MV-4-11 (cell line): Measurements from ENCODE around the gene CEP63.

ENCODE experiments used
- DNase-seq: peaks from one replicate; lab custom pipeline; 2025; lab: John Stamatoyannopoulos, UW

The CEP63 gene

DNA sequence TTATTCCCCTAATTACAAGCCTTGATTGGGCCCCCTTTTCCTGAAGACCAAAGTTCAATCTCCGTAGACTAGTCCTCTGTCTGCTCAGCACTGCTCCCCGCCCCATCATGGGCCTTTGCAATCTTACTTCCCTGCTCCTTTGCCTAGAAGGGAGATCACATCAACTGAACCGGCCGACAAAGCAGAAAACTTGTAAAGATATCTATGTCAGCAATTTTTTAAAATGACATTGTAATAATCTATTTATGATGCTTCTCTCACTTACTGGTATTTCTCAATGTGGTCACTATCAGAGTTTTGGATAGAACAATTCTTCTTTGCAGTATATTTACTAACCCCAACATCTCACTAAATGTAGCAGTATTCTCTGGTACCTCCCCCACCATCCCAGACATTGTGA, 17.3 kb upstream of the CEP63 start:
- DNase-seq: no peak

DNA sequence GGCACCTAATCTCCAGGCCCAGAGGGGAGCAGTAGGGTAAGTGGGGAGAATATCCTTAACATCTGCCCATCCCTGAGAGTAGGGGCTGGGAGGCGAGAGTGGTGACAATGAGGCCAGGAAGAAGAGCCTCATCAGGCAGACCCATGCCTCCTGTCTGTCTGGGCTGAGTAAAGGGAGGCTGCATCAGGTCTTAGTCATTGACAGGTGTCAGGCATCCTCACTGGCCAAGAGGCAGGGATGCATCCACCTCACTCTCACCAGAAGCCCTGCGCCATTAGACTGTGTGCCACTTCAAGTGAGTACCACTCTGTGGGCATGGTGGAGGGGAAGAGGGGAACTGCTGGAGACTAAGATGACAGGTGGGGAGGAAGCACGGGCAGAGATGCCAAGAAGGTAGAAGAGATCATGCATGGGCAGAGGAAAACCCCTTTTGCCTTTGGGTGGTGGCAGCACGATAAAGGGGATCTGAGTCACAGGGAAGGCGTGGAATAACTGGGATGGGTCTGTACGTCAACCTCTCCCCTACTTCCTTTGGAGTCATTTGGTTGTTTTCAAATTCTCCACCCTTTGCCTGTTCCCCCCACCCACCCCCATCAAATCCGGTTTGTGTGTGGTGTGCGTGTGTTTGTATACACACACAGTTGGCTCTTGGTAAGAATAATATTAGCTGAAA, 14.2 kb upstream of the CEP63 start:
- DNase-seq: no peak

- no peak for DNase-seq
These were observed 13.0 kb upstream of the CEP63 start for GRCh38 chr3:134472831-134473230.

GRCh38 chr3:134473868-134474546, 11.8 kb upstream of the CEP63 start:
- DNase-seq: peak; percentile 34

DNA sequence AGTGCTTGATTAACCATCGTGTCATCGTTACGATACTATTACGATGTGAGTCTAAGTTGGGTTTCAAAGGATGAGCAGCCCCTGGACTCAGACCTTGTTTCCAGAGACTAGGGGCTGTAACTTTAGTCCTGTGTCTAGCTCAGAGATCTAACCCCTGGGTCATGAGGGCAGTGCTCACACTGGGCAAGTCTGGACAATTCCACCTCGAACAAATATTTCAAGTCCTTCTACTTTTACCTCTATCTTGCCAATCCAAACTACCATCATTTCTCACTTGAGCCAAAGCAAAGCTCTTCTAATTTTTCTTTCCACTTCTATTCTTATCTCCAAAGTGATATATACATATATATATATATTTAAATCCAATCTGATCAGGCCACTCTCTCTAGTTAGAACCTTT, 10.9 kb upstream of the CEP63 start:
- no peak for DNase-seq

DNA sequence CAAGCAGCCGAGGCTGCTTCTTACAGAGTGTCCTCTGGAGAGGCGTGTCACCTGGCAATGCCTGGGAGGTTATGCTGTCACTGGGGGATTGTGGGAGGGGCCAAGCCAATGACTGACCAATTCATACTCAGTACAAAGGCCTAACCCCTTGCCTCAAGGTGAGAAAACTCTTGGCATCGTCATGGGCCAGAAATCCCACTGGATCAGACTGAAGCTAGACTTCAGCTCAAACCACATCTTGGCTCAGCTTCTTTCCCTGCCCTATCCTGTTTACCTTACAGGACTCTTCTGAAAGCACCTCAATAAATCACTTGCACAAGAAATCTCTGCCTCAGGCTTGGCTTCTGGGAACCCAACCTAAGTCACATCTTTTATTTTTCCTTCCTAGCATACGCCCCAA, 9.6 kb upstream of the CEP63 start:
- DNase-seq: no peak

DNA sequence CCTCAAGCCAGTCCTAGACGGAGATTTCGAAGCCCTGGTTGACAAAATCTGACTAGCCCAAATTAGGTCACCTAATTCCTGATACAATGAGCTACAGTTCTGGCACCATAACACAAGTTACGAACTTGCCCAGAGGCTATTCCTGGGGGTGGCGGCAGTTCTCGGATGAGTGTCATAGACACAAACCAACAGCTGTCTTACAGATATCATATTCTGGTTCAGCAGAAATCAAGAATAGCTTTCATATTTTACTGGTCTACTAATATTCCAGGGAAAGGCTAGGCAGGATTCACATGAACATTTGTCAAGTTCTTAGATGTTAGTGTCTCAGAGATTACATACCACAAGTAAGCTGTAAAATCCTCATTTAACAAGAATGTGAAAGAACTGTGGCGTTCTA, 8.9 kb upstream of the CEP63 start:
- no peak for DNase-seq

DNA sequence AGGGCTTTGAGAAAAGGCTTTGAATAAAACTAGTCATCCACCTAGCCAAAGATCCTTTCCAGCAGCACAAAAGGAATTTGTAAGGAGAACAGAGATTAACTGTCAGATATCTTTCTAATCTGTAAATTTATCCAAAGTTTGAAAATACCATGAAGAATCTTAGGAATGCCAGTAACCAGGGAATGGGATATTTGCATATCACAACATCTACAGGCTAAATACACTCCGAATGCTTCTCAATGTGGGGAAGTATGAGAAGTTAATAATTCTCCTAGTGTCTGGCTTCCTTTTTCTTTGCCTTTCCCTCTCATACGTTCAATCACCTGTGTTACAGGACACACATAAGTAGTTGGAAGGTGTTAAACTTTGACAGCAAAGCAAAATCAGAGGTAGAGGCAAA, 7.9 kb upstream of the CEP63 start:
- no peak for DNase-seq

DNA sequence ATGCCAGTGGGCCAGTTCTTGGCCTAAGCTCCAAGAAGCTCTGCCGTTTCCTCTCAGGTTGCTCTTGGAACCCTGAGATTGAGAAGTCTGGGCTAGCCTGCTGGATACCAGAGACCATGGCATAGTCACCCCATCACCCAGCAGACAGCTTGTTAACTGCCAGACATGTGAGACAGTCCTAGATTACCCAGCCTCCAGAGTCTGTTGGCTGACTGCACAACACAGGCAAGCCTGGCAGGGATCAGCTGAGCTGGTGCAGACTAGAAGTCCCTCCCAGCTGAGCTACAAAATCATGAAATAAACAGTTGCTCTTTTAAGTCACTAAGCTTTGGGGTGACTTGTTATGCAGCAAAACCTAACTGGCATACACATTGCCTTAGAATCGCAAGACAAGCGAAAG, 5.3 kb upstream of the CEP63 start:
- no peak for DNase-seq

GRCh38 chr3:134481166-134481565, 4.7 kb upstream of the CEP63 start:
- no peak for DNase-seq

DNA sequence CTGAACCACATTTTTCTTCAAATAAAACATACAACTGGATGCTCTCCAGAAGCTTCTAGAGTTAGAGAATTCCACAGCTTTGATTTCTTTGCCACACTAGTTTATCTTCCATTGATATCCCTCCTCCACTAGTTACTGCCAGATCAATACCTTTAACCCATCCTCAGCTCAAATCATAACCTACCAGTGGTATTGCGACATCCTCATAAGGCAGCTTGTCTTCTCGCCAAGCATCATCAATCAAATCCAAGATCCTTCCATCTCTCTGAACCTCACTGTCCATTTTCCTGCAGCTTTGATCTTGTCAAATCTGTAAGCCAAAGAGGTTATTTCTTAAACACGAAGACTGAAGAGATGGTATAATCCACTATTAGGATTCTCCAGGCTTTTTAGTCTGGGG, 3.2 kb upstream of the CEP63 start:
- no peak for DNase-seq

GRCh38 chr3:134483195-134483900, 2.5 kb upstream of the CEP63 start:
- DNase-seq: peak; percentile 42

- peak; percentile 39 for DNase-seq
These were observed 661 bp upstream of the CEP63 start for GRCh38 chr3:134485075-134485717.

GRCh38 chr3:134486577-134487041, 752 bp downstream of the CEP63 start:
- DNase-seq: peak; percentile 52

GRCh38 chr3:134487406-134487805, 1.5 kb downstream of the CEP63 start:
- DNase-seq: peak; percentile 96

GRCh38 chr3:134494495-134494894, 8.6 kb downstream of the CEP63 start:
- peak; percentile 32 for DNase-seq

DNA sequence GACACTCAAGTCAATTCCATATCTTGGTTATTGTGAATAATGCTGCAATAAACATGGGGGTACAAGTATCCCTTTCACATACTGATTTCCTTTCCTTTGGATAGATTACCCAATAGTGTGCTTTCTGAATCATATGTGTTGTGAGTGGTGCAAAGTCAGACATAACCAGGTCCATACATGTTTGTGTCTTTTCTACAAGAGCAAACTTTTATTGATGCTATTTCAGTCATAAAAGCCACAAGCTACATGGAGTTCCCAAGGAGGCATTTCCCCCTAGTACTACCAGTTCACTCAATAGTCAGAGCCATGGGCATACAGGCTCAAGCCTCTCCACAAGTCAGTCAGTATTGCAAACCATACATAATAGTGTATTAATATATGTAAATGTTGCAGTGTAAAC, 10.1 kb downstream of the CEP63 start:
- DNase-seq: no peak

- DNase-seq: no peak
These were observed 10.7 kb downstream of the CEP63 start for GRCh38 chr3:134496471-134497071.

DNA sequence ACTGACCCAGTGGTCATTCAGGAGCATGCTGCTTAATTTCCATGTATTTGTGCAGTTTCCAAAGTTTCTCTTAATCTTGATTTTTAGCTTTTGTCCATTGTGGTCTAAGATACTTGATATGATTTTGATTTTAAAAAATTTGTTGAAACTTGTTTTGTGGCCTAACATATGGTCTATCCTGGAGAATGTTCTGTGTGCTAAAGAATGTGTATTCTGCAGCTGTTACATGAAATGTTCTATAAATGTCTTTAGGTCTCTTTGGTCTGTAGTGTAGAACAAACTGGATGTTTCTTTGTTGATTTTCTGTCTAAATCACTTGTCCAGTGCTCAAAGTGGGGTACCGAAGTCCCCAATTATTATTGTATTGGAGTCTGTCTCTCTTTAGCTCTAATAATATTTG, 17.4 kb downstream of the CEP63 start:
- no peak for DNase-seq

- DNase-seq: no peak
These were observed 18.3 kb downstream of the CEP63 start for GRCh38 chr3:134504132-134504531.

GRCh38 chr3:134505485-134505884, 19.6 kb downstream of the CEP63 start:
- DNase-seq: no peak

- DNase-seq: peak; percentile 38
These were observed 25.6 kb downstream of the CEP63 start for GRCh38 chr3:134511500-134511899.
